AG10803 (cell line): Measurements from ENCODE around the gene DROSHA.

Source experiments
- DNase-seq: peaks from one replicate; pipeline ENCODE4 v3.0.0; 2010; ENCODE audit warnings: low read depth
- H3K4me3 ChIP-seq: 2 replicates; pipeline ENCODE4 v1.5.1; 2011; ENCODE audit warnings: mild to moderate bottlenecking, low read length, control low read depth
- CTCF ChIP-seq: conservative IDR thresholded peaks from 2 replicates; pipeline ENCODE4 v1.5.1; 2011; ENCODE audit warnings: mild to moderate bottlenecking, low read length, control low read depth, inconsistent platforms

DROSHA gene

GRCh38 chr5:31523041-31523440 lies 8.9 kb downstream of the DROSHA start:
- no peak for TF ChIP-seq CTCF
- no peak overlapping the region for H3K4me3 ChIP-seq
- DNase-seq = no peak

- H3K4me3 ChIP-seq = no peak overlapping the region
- TF ChIP-seq CTCF = no peak
- DNase-seq = no peak
Measured at GRCh38 chr5:31516802-31517201, 15.1 kb downstream of the DROSHA start.

- DNase-seq = no peak
- TF ChIP-seq CTCF = no peak
- no peak overlapping the region for H3K4me3 ChIP-seq
Measured at GRCh38 chr5:31511305-31511704, 20.6 kb downstream of the DROSHA start.

GRCh38 chr5:31504529-31504928 lies 27.4 kb downstream of the DROSHA start:
- DNase-seq = no peak
- no peak overlapping the region for H3K4me3 ChIP-seq
- TF ChIP-seq CTCF = no peak

- no peak overlapping the region for H3K4me3 ChIP-seq
- TF ChIP-seq CTCF = no peak
- peak; percentile 23 for DNase-seq
Measured at GRCh38 chr5:31502506-31502905, 29.4 kb downstream of the DROSHA start.

GRCh38 chr5:31500256-31500655 lies 31.6 kb downstream of the DROSHA start:
- no peak overlapping the region for H3K4me3 ChIP-seq
- TF ChIP-seq CTCF = no peak
- no peak for DNase-seq

- TF ChIP-seq CTCF = no peak
- H3K4me3 ChIP-seq = no peak overlapping the region
- DNase-seq = no peak
Measured at GRCh38 chr5:31496891-31497290, 35.0 kb downstream of the DROSHA start.
